Aorta (tissue), 5 donors: ENCODE data around the gene LRRN4CL. TPM values are rescaled to one million over a fixed set of nuclear protein-coding genes. Genes with fewer than 3 reads are reported as not detected.
"Not testable (repeated sequence)": the region's sequence is repeated elsewhere in the genome, so short reads cannot be mapped to it uniquely, and the experiment has no call there.

Source experiments
- ATAC-seq: fragments of 200-7000 bp; cut with Tn5 transposase; one replicate; pipeline ENCODE4 v1.9.1; 2022; ENCODE audit warnings: moderate library complexity; ENCODE audit not compliant: low FRiP score
- DNase-seq, 2 donors: peaks; one replicate each; pipeline ENCODE4 v3.0.0-alpha.2; 2020
- H3K27ac ChIP-seq, 2 donors: one replicate each; pipeline ENCODE4 v1.5.1; 2013; ENCODE audit warnings: low read length in 2 of 2, mild to moderate bottlenecking in 2 of 2, moderate library complexity in 2 of 2, control low read depth in 1 of 2, inconsistent platforms in 1 of 2, low read depth in 1 of 2
- H3K27me3 ChIP-seq, 2 donors: one replicate each; pipeline ENCODE4 v1.6.1; 2013; ENCODE audit warnings: control low read depth in 1 of 2, low read length in 1 of 2, mild to moderate bottlenecking in 1 of 2, moderate library complexity in 1 of 2; ENCODE audit not compliant: insufficient read depth in 2 of 2, control insufficient read depth in 1 of 2
- H3K36me3 ChIP-seq, 2 donors: one replicate each; pipeline ENCODE4 v1.6.1; 2013; ENCODE audit warnings: control low read depth in 1 of 2, low read length in 1 of 2, mild to moderate bottlenecking in 1 of 2; ENCODE audit not compliant: insufficient read depth in 2 of 2, control insufficient read depth in 1 of 2
- H3K4me1 ChIP-seq, 2 donors: one replicate each; pipeline ENCODE4 v1.6.1; 2013; ENCODE audit warnings: low read length in 2 of 2, control low read depth in 1 of 2, mild to moderate bottlenecking in 1 of 2, moderate library complexity in 1 of 2; ENCODE audit not compliant: insufficient read depth in 2 of 2, control insufficient read depth in 1 of 2
- H3K4me3 ChIP-seq, 2 donors: one replicate each; pipeline ENCODE4 v1.5.1; 2013; ENCODE audit warnings: low read length in 2 of 2, control low read depth in 1 of 2, mild to moderate bottlenecking in 1 of 2
- H3K9me3 ChIP-seq: one replicate; pipeline ENCODE4 v1.6.1; 2013; ENCODE audit warnings: mild to moderate bottlenecking, low read length; ENCODE audit not compliant: control insufficient read depth
- WGBS, 2 donors: extraction: QIAGEN DNeasy Blood & Tissue Kit; methylation state at CpG; one replicate each; pipeline ENCODE4 v1.1.7; 2013; 5-methylcytosine and 5-hydroxymethylcytosine counted together
- intact Hi-C, 2 donors: fragments of 100-400 bp; cut with DNase I; formaldehyde crosslinking; loops; one replicate each; pipeline versions ENCODE4 v1.14.2 to v1.15.0; 2022
- polyA plus RNA-seq, 2 donors: library from polyadenylated mRNA; stranded (reverse); fragments of 200-250 nt; gene quantifications; one replicate each; pipeline ENCODE4 v1.2.3, GENCODE V29; 2013
- total RNA-seq, 2 donors: library from RNA; stranded (reverse); fragmentation: NEBNext Ultra II Directional; extraction: Animal tissue kit (Norgen Biotek cat#: 25700); gene quantifications; one replicate each; pipeline ENCODE4 v1.2.1, GENCODE V29; 2021
- donor health status: healthy with polysubstance abuse.
- donor health status: Bipolar disorder and iron deficiency.
- donor health status: DM: no; HTN: no; CAD: no.
- donor health status: DM: no; HTN: no; CAD: no.
- donor health status: DM: yes; HTN: yes; CAD: no.

LRRN4CL gene
- total and polyA plus RNA-seq, 4 donors, result 0.10 to 24.5 (median 8.5) TPM; not detected in 1

DNA sequence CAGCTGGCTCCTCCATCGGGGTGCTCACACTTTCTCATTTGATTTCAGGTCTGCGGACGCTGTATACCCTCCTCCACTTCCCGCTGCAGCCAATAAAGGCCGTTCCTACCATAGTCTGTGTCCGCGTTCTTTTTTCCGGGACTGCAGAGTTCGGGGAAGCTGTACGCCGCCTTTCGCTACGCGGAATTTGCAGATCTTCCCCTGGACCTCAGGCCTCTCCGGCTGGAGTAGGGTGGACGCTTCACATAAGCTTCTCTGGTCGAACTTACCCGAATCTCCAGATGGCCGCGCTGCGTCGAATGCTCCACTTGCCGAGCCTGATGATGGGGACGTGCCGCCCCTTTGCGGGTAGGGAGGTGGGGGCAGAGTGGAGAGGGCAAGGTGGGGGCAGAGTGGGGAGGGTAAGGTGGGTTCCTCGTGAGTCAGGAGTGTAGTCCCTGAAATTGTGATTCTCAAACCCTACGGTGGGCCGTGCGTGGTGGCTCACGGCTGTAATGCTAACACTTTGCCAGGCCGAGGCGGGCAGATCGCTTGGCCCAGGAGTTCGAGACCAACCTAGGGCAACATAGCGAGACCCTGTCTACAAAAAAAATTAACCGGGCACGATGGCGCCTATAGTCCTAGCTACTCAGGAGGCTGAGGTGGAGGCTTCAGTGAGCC, 23.6 kb downstream of the LRRN4CL start:
- peaks cover 2 to 8% of the 10 kb centered on the region in 2 donors for H3K4me1 ChIP-seq
- H3K27ac ChIP-seq, result peak overlapping the region; percentile 4 to 73
- 1 to 2% methylated on average over 39 of the region's 39 CpGs for WGBS, 2 donors
- H3K27me3 ChIP-seq, result no peaks in the 10 kb centered on the region
- ATAC-seq (peak; percentile 68), DNase-seq (peak; percentile 72 to 84)
- intact Hi-C loops, result loop anchor here in 1 of 2 donors (5.0 kb wide), 1 partner anchor 63 kb away; the partner anchor contains the start of gene MTA2
- peak overlapping the region; percentile 56 to 62 for H3K4me3 ChIP-seq
- H3K9me3 ChIP-seq, result no peaks in the 10 kb centered on the region
- peaks cover 0 to 1% of the 10 kb centered on the region in 2 donors for H3K36me3 ChIP-seq

DNA sequence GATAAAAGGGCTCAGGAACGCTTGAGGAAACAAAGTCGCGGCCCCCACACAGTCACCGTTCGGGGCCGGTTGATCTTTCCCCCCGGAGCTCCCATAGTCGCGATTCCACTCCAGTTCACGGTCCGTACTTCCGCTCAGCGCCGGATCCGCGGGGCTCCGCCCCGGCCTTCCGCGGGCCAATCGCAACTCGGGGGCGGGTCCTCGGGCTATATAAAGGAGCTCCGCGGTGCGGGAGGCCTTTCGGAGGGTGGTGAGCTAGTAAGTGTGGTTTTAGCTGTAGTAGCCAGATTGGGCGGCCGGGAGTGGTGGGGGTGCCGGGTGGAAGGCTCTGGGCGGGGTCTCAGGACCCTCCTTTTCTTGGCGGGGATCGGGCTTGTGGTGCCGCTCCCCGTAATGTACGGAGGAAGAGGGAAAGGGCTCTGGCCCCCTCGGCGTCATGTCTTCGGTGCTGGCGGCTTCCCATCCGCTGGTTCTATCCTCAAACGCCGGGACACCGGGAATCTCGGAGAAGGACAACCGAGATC, 24.2 kb downstream of the LRRN4CL start, which contains the start of the genes C11orf98 and CSKMT:
TSS of gene C11orf98 (minus strand) at position 136 of the 524 bp plus-strand sequence. CDS start at position 95, 41 bp downstream.
TSS of gene CSKMT (plus strand) at position 238 of the 524 bp plus-strand sequence. CDS start 568 bp downstream, outside the sequence.
- Histone ChIP-seq H3K27me3 (no peaks in the 10 kb centered on the region), H3K4me3 (peak within 1 kb of the TSS; percentile 56 to 62), H3K27ac (peak within 1 kb of the TSS; percentile 4 to 87), H3K9me3 (no peaks in the 10 kb centered on the region), H3K36me3 (peaks cover 0 to 1% of the 10 kb centered on the region in 2 donors), H3K4me1 (peaks cover 2 to 8% of the 10 kb centered on the region in 2 donors)
- ATAC-seq (peak; percentile 97), DNase-seq (peak; percentile 97)
- intact Hi-C loops, result loop anchor here in 1 of 2 donors (5.0 kb wide), 1 partner anchor 63 kb away; the partner anchor contains the start of gene MTA2
- 0 to 1% methylated on average over 42 to 47 of the region's 47 CpGs for WGBS, 2 donors

DNA sequence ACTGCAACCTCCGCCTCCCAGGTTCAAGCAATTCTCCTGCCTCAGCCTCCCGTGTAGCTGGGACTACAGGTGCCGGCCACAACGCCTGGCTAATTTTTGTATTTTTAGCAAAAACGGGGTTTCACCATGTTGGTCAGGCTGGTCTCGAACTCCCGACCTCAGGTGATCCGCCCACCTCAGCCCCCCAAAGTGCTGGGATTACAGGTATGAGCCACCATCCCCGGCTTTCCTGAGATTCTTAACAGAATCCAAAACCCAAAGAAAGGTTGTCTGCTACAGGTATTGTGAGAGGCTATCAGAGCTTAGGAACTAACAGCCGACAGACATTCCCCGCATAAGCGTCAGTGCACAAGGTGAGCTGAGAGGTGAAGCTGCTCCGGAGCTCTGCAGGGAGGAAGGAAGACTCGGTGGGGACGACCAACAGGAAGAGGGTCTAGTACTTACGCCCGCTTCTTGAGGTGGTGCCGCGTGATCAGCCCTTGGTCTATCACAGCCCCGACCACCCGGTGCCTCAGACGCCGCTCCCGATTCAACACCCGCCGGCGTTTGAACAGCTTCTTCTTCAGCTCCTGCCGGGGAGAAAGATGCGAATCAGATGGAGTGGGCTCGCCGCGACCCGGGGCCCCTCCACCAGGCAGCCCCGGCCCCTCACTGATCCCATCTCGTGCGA, 24.8 kb downstream of the LRRN4CL start:
- intact Hi-C loops, result loop anchor here in 1 of 2 donors (5.0 kb wide), 1 partner anchor 62 kb away; the partner anchor contains the start of gene MTA2
- ATAC-seq (peak; percentile 39), DNase-seq (no peak)
- H3K36me3 ChIP-seq, result peaks cover 0 to 1% of the 10 kb centered on the region in 2 donors
- peaks cover 2 to 8% of the 10 kb centered on the region in 2 donors for H3K4me1 ChIP-seq
- peak overlapping the region in 1 of 2 donors; percentile 87 for H3K27ac ChIP-seq
- H3K9me3 ChIP-seq, result no peaks in the 10 kb centered on the region
- peak overlapping the region; percentile 56 to 62 for H3K4me3 ChIP-seq
- WGBS, 2 donors, result 2 to 3% methylated on average over 36 of the region's 36 CpGs
- H3K27me3 ChIP-seq, result no peaks in the 10 kb centered on the region

DNA sequence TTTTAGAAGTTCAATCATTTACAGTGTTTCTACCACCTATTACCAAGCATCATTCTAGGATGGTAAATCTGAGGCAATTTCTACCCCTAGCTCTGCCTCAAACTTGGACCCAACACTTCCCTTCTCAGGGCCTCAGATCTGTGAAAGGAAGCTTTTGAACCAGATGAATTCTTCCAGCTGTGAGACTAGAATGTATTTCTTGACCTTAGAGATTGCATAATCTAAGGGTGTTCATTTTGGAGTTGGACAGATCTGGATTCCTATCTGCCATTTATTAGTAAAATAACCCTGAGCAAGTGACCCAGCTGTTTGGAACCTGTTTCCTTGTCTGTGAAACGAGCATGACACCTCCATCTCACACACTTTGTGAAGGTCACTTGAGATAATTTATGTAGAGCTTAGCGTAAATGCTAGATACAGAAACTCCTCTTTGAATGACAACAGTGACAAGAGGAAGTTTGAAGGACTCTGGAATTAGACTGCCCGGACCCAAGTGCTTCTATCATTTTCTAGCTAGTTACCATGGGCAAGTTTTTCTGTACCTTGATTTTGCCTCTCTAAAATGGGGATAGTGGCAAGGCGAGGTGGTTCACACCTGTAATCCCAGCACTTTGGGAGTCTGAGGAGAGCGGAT, 32.4 kb downstream of the LRRN4CL start:
- Histone ChIP-seq H3K4me1 (peaks cover 0 to 4% of the 10 kb centered on the region in 2 donors), H3K36me3 (no peaks in the 10 kb centered on the region), H3K27me3 (no peaks in the 10 kb centered on the region), H3K27ac (no peak overlapping the region), H3K4me3 (no peak overlapping the region), H3K9me3 (no peaks in the 10 kb centered on the region)
- intact Hi-C loops, result no loop called here
- ATAC-seq (no peak), DNase-seq (no peak)
- 66 to 69% methylated on average over 5 of the region's 5 CpGs for WGBS, 2 donors

DNA sequence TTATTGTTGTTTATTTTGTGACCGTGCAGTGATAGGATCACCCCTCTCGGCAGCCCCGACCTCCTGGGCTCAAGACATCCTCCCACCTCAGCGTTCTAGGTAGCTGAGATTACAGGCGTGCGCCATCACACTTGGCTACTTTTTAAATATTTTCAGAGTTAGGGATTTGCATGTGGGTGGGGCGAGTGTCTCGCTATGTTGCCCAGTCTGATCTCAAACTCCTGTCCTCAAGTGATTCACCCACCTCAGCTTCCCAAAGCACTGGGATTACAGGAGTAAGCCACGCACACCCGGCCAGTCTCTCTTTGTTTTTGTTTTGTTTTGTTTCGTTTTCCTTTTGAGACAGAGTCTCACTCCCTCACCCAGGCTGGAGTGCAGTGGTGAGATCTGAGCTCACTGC, 35.0 kb downstream of the LRRN4CL start:
- no peak for ATAC-seq
- DNase-seq, result no peak
- intact Hi-C loops, result no loop called here
- Histone ChIP-seq H3K4me3 (no peak overlapping the region), H3K27ac (no peak overlapping the region), H3K27me3 (no peaks in the 10 kb centered on the region), H3K9me3 (no peaks in the 10 kb centered on the region), H3K36me3 (no peaks in the 10 kb centered on the region), H3K4me1 (peaks cover 0 to 4% of the 10 kb centered on the region in 2 donors)
- 76 to 80% methylated on average over 11 of the region's 11 CpGs for WGBS, 2 donors

DNA sequence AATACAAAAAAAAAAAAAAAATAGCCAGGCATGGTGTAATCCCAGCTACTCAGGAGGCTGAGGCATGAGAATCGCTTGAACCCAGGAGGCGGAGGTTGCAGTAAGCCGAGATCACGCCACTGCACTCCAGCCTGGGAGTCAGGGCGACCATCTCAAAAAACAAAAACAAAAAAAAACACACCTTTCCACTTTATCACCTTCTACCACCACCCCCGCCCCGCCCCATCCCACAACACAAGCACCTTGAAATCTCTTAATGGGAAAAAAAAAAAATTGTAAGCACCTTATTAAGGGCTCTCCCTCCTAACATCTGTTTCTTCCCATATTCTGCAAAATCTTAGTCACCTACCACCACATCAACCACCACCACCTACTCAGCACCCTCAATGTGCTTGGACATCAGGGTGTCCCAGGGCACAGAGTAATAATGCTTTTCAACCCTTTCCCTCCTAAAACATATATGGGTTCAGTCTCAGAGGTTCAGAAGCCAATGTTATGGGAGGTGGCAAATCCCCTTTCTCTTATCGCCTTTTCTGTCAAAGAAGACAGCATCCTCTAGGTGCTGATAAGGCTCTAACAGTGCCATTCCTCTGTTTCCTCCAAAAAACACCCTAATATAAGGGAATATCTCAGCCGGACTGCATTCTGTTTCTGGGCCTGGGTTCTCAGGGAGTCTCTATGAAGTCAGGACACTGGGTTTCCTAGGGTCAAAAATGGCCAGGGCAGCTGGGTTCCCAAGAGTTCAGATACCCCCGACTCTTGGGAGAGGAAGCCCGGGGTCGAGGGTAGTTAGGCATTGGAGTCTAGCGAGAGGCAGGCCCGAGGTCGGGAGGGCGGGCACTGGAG, 36.9 kb downstream of the LRRN4CL start:
- intact Hi-C loops, result no loop called here
- H3K27me3 ChIP-seq, result no peaks in the 10 kb centered on the region
- H3K4me3 ChIP-seq, result peak overlapping the region; percentile 61 to 62
- no peaks in the 10 kb centered on the region for H3K9me3 ChIP-seq
- no peak for DNase-seq
- peaks cover 0 to 4% of the 10 kb centered on the region in 2 donors for H3K4me1 ChIP-seq
- ATAC-seq, result peak; percentile 45
- 36 to 42% methylated on average over 16 of the region's 16 CpGs for WGBS, 2 donors
- H3K36me3 ChIP-seq, result no peaks in the 10 kb centered on the region
- peak overlapping the region; percentile 31 to 66 for H3K27ac ChIP-seq

DNA sequence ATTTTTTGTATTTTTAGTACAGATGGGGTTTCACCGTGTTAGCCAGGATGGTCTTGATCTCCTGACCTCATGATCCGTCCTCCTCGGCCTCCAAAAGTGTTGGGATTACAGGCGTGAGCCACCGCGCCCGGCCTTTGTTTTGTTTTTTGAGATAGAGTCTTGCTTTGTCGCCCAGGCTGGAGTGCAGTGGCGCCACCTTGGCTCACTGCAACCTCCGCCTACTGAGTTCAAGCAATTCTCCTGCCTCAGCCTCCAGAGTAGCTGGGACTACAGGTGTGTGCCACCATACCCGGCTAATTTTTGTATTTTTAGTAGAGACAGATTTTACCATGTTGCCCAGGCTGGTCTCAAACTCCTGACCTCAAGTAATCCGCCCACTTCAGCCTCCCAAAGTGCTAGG, 39.0 kb downstream of the LRRN4CL start:
- H3K27ac ChIP-seq, ATAC-seq, H3K27me3 ChIP-seq, H3K9me3 ChIP-seq, H3K4me1 ChIP-seq, H3K4me3 ChIP-seq, DNase-seq, intact Hi-C loops, H3K36me3 ChIP-seq: not testable (repeated sequence)
- 95 to 96% methylated on average over 12 of the region's 12 CpGs for WGBS, 2 donors

DNA sequence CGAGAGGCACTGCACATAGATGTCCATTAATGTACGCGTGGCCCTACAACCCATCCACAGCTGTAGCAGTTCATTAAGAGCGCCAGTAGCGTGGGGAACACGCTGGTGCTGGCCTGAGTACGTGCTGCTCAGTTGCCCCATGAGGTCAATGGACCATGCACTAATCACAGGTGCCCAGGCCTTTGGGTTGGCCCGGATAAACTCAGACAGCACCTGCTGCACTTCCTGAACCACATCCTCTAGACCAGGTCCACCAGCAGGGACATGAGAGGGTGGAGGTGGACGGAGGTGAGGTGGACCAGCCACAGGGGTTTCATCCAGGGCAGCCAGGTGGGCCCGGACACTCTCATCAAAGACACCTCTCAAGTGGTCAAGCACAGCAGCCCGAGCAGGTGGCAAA, 39.8 kb downstream of the LRRN4CL start:
- ATAC-seq, result no peak
- no peak overlapping the region for H3K4me3 ChIP-seq
- no peaks in the 10 kb centered on the region for H3K36me3 ChIP-seq
- no peaks in the 10 kb centered on the region for H3K27me3 ChIP-seq
- DNase-seq, result no peak
- intact Hi-C loops, result no loop called here
- peaks cover 0 to 4% of the 10 kb centered on the region in 2 donors for H3K4me1 ChIP-seq
- 89 to 90% methylated on average over 11 of the region's 11 CpGs for WGBS, 2 donors
- H3K9me3 ChIP-seq, result no peaks in the 10 kb centered on the region
- no peak overlapping the region for H3K27ac ChIP-seq
